ENCODE data around the gene C12orf57. TPM values are rescaled to one million over a fixed set of nuclear protein-coding genes. Genes with fewer than 3 reads are reported as not detected.

Gene C12orf57
- total and polyA plus RNA-seq, 2 of the 8 experiments (the other 6 are each of a cell fraction or from before 2014, with no cell fraction given): 174 to 993 TPM

DNA sequence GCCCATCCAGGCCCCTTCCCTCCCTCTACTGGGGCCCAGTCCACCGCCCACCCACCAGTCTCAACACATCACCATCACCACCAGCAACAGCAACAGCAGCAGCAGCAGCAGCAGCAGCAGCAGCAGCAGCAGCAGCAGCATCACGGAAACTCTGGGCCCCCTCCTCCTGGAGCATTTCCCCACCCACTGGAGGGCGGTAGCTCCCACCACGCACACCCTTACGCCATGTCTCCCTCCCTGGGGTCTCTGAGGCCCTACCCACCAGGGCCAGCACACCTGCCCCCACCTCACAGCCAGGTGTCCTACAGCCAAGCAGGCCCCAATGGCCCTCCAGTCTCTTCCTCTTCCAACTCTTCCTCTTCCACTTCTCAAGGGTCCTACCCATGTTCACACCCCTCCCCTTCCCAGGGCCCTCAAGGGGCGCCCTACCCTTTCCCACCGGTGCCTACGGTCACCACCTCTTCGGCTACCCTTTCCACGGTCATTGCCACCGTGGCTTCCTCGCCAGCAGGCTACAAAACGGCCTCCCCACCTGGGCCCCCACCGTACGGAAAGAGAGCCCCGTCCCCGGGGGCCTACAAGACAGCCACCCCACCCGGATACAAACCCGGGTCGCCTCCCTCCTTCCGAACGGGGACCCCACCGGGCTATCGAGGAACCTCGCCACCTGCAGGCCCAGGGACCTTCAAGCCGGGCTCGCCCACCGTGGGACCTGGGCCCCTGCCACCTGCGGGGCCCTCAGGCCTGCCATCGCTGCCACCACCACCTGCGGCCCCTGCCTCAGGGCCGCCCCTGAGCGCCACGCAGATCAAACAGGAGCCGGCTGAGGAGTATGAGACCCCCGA lies 7.0 kb upstream of the C12orf57 start (continued):
- TF ChIP-seq, protein P1, sequence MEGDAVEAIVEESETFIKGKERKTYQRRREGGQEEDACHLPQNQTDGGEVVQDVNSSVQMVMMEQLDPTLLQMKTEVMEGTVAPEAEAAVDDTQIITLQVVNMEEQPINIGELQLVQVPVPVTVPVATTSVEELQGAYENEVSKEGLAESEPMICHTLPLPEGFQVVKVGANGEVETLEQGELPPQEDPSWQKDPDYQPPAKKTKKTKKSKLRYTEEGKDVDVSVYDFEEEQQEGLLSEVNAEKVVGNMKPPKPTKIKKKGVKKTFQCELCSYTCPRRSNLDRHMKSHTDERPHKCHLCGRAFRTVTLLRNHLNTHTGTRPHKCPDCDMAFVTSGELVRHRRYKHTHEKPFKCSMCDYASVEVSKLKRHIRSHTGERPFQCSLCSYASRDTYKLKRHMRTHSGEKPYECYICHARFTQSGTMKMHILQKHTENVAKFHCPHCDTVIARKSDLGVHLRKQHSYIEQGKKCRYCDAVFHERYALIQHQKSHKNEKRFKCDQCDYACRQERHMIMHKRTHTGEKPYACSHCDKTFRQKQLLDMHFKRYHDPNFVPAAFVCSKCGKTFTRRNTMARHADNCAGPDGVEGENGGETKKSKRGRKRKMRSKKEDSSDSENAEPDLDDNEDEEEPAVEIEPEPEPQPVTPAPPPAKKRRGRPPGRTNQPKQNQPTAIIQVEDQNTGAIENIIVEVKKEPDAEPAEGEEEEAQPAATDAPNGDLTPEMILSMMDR (IDR thresholded peaks at IDR 0.05; ENCODE audit: control extremely low read depth in 1 of 3, insufficient read depth in 1 of 3, low read depth in 1 of 3, low read length in 3 of 3): peak in 1 of 3 experiments; percentile 5; a peak in 1 of 4 replicates

All from H1 (cell line).